ENCODE data around the gene CD6. TPM values are rescaled to one million over a fixed set of nuclear protein-coding genes. Genes with fewer than 3 reads are reported as not detected.

Gene CD6
- total and polyA plus RNA-seq, 2 donors from 2014 or later, result 0.24 to 6.7 TPM

DNA sequence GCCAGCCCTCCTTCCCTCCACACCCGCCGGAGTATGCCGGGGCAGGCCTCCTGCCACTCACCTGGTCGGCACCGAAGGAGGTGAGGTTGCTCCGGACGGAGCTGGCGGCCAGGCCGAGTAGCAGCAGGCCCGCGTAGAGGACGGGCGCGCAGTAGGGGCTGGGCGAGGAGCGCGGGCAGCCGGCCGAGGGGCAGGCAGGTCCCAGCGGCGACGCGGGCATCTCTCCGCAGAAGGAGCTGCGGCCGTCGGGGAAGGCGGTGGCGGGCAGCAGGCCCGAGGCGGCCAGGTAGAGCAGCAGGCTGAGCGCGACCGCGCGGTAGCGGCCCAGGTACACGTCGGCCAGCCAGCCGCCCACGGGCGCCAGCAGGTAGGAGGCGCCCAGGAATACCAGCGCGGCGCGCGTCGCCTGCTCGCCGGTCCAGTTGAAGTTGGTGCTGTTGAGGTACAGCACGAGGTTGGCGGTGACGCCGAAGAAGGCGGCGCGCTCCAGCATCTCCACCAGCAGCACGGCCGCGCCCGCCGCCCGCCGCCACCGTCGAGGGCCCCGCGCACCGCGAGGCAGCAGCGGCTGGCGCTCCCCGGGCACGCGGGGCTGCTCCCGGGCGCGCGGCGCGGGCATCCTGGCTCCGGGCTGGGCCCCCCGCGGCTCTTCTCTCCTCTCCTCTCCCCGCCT, 20.4 kb upstream of the CD6 start:
- peak overlapping the region in 2 of 3 donors; percentile 62 to 69 for H3K4me3 ChIP-seq (ENCODE audit: low read length in 3 of 3)
- H3K36me3 ChIP-seq (ENCODE audit: control insufficient read depth in 2 of 3, insufficient read depth in 3 of 3, low read length in 3 of 3), result no peaks in the 10 kb centered on the region
- FAIRE-seq (no peak), DNase-seq (peak in 4 of 5 donors; percentile 21 to 82 (median 49))
- TF ChIP-seq, protein P1, sequence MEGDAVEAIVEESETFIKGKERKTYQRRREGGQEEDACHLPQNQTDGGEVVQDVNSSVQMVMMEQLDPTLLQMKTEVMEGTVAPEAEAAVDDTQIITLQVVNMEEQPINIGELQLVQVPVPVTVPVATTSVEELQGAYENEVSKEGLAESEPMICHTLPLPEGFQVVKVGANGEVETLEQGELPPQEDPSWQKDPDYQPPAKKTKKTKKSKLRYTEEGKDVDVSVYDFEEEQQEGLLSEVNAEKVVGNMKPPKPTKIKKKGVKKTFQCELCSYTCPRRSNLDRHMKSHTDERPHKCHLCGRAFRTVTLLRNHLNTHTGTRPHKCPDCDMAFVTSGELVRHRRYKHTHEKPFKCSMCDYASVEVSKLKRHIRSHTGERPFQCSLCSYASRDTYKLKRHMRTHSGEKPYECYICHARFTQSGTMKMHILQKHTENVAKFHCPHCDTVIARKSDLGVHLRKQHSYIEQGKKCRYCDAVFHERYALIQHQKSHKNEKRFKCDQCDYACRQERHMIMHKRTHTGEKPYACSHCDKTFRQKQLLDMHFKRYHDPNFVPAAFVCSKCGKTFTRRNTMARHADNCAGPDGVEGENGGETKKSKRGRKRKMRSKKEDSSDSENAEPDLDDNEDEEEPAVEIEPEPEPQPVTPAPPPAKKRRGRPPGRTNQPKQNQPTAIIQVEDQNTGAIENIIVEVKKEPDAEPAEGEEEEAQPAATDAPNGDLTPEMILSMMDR (IDR thresholded peaks at IDR 0.05; ENCODE audit: borderline replicate concordance, extremely low read depth, insufficient read depth), result no peak
- H3K9me3 ChIP-seq (ENCODE audit: control insufficient read depth in 2 of 3, insufficient read depth in 1 of 3, low read length in 3 of 3), result no peaks in the 10 kb centered on the region
- no peak overlapping the region for H3K9ac ChIP-seq (ENCODE audit: low read length in 3 of 3)
- peak overlapping the region in 1 of 2 donors; percentile 87 for H3K27ac ChIP-seq (ENCODE audit: low read depth in 2 of 2, low read length in 2 of 2)
- intact Hi-C loops (cut with DNase I), result no loop called here
- peaks cover 0 to 2% (median 0%) of the 10 kb centered on the region in 3 donors for H3K4me1 ChIP-seq (ENCODE audit: control insufficient read depth in 2 of 3, insufficient read depth in 2 of 3, low read depth in 1 of 3, low read length in 3 of 3)
- no peaks in the 10 kb centered on the region for H3K27me3 ChIP-seq (ENCODE audit: control insufficient read depth, insufficient read depth, low read length)

DNA sequence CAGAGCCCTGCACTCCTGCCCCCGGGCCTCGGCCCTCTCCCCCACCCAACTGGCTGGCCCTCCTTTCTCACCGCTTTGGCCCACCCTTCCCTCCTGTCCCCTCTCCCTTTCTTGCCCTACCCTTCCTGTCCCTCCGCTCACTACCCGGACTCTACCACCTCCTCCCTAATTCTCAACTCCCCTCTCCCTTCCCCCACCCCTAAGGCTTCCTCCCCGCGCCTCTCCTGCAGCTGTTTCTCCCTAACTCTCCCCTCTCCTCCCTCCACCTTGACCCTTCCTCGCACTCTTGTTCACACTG, 19.9 kb upstream of the CD6 start:
- peak in 2 of 5 donors; percentile 54 to 56 for DNase-seq
- H3K4me1 ChIP-seq (ENCODE audit: control insufficient read depth in 2 of 3, insufficient read depth in 2 of 3, low read depth in 1 of 3, low read length in 3 of 3), result peaks cover 0 to 2% (median 0%) of the 10 kb centered on the region in 3 donors
- peak overlapping the region; percentile 39 to 87 for H3K27ac ChIP-seq (ENCODE audit: low read depth in 2 of 2, low read length in 2 of 2)
- no peaks in the 10 kb centered on the region for H3K9me3 ChIP-seq (ENCODE audit: control insufficient read depth in 2 of 3, insufficient read depth in 1 of 3, low read length in 3 of 3)
- peak overlapping the region; percentile 46 to 69 (median 62) for H3K4me3 ChIP-seq (ENCODE audit: low read length in 3 of 3)
- H3K36me3 ChIP-seq (ENCODE audit: control insufficient read depth in 2 of 3, insufficient read depth in 3 of 3, low read length in 3 of 3), result no peaks in the 10 kb centered on the region
- TF ChIP-seq, protein P1 (IDR thresholded peaks at IDR 0.05; ENCODE audit: borderline replicate concordance, extremely low read depth, insufficient read depth), result no peak
- intact Hi-C loops (cut with DNase I), result no loop called here
- FAIRE-seq, result no peak
- no peaks in the 10 kb centered on the region for H3K27me3 ChIP-seq (ENCODE audit: control insufficient read depth, insufficient read depth, low read length)
- peak overlapping the region in 2 of 3 donors; percentile 65 to 73 for H3K9ac ChIP-seq (ENCODE audit: low read length in 3 of 3)

DNA sequence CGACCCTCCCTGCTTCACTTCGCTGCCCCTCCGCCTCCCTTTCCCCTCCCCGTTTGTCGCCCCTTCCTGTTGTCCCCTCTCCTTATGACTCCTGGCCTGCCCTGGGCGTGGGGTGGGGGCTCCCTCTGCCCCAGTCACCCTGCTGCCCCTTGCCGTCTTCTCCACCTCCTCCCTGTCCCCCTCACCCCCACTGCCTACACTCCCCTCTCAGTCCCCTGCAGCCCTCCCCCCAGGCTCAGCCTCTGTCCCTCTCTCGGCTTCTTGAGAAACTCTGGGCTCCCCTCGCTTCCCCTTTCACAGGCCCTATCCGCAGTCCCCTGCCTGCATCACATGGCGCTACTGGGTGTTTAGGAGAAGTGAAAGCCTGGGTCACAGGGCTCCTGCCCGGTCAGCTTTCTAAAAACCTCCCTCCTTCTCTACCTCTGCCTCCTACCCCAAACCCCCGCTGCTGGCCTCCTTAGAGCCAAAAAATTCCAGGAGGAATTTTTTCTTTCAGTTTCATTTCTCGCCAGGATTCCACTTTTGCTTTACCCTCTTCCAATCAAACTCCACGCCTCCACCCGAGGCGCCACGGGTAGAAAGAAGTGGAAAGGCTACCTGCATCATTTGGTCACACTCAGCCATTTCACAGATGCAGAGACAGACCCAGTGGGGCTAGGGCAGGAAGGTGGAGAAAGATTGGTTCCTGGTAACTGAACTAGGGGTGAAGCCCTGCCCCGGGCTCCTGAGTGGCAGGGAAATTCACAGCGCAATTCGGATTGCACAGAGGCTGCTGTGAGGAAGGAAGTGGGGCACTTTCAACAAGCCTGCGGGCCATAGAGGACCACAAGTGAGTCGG, 19.4 kb upstream of the CD6 start, which contains the start of gene SLC15A3:
Gene SLC15A3 (minus strand): TSS at position 273 of the 838 bp plus-strand sequence. CDS start 625 bp downstream, outside the sequence.
- DNase-seq, result peak; percentile 43 to 87 (median 70)
- intact Hi-C loops (cut with DNase I), result no loop called here
- no peaks in the 10 kb centered on the region for H3K9me3 ChIP-seq (ENCODE audit: control insufficient read depth in 2 of 3, insufficient read depth in 1 of 3, low read length in 3 of 3)
- peak within 1 kb of the TSS; percentile 30 to 73 (median 65) for H3K9ac ChIP-seq (ENCODE audit: low read length in 3 of 3)
- TF ChIP-seq, protein P1 (IDR thresholded peaks at IDR 0.05; ENCODE audit: borderline replicate concordance, extremely low read depth, insufficient read depth), result no peak
- no peak for FAIRE-seq
- H3K4me3 ChIP-seq (ENCODE audit: low read length in 3 of 3), result peak within 1 kb of the TSS; percentile 46 to 69 (median 62)
- H3K27ac ChIP-seq (ENCODE audit: low read depth in 2 of 2, low read length in 2 of 2), result peak within 1 kb of the TSS; percentile 39 to 87
- no peaks in the 10 kb centered on the region for H3K27me3 ChIP-seq (ENCODE audit: control insufficient read depth, insufficient read depth, low read length)
- no peaks in the 10 kb centered on the region for H3K36me3 ChIP-seq (ENCODE audit: control insufficient read depth in 2 of 3, insufficient read depth in 3 of 3, low read length in 3 of 3)
- H3K4me1 ChIP-seq (ENCODE audit: control insufficient read depth in 2 of 3, insufficient read depth in 2 of 3, low read depth in 1 of 3, low read length in 3 of 3), result peaks cover 0 to 2% (median 0%) of the 10 kb centered on the region in 3 donors
